ENCODE measurements around the gene HOXA9.
A peak's percentile ranks its signal among the peaks of the same experiment; 100 is the strongest.

The HOXA9 gene

GRCh38 chr7:27160546-27161213 is 4.7 kb downstream of the HOXA9 start:
- Histone ChIP-seq H3K4me1 (ENCODE audit: control insufficient read depth, insufficient read depth, low read length) (peaks cover 24% of the 10 kb centered on the region), H3K36me3 (ENCODE audit: control insufficient read depth, insufficient read depth, low read length) (no peaks in the 10 kb centered on the region), H3K27me3 (ENCODE audit: control insufficient read depth, insufficient read depth, low read length) (peaks cover 99% of the 10 kb centered on the region), H3K9me3 (ENCODE audit: control insufficient read depth, low read length) (no peaks in the 10 kb centered on the region), H3K4me3 (ENCODE audit: low read length) (peak overlapping the region; percentile 50), H3K9ac (ENCODE audit: low read length) (peak overlapping the region; percentile 47)

- peaks cover 29% of the 10 kb centered on the region for H3K4me1 ChIP-seq (ENCODE audit: control insufficient read depth, insufficient read depth, low read length)
- no peaks in the 10 kb centered on the region for H3K9me3 ChIP-seq (ENCODE audit: control insufficient read depth, low read length)
- peaks cover 99% of the 10 kb centered on the region for H3K27me3 ChIP-seq (ENCODE audit: control insufficient read depth, insufficient read depth, low read length)
- peak overlapping the region; percentile 50 for H3K4me3 ChIP-seq (ENCODE audit: low read length)
- peak overlapping the region; percentile 22 for H3K9ac ChIP-seq (ENCODE audit: low read length)
- H3K36me3 ChIP-seq (ENCODE audit: control insufficient read depth, insufficient read depth, low read length) = no peaks in the 10 kb centered on the region
Observed at GRCh38 chr7:27160145-27160545, 5.2 kb downstream of the HOXA9 start.

GRCh38 chr7:27159266-27160144 is 5.8 kb downstream of the HOXA9 start:
- Histone ChIP-seq H3K9ac (ENCODE audit: low read length) (peak overlapping the region; percentile 22), H3K4me3 (ENCODE audit: low read length) (no peak overlapping the region), H3K36me3 (ENCODE audit: control insufficient read depth, insufficient read depth, low read length) (no peaks in the 10 kb centered on the region), H3K4me1 (ENCODE audit: control insufficient read depth, insufficient read depth, low read length) (peaks cover 32% of the 10 kb centered on the region), H3K9me3 (ENCODE audit: control insufficient read depth, low read length) (no peaks in the 10 kb centered on the region), H3K27me3 (ENCODE audit: control insufficient read depth, insufficient read depth, low read length) (peaks cover 99% of the 10 kb centered on the region)

GRCh38 chr7:27158436-27159265 is 6.7 kb downstream of the HOXA9 start:
- Histone ChIP-seq H3K27me3 (ENCODE audit: control insufficient read depth, insufficient read depth, low read length) (peaks cover 99% of the 10 kb centered on the region), H3K4me1 (ENCODE audit: control insufficient read depth, insufficient read depth, low read length) (peaks cover 28% of the 10 kb centered on the region), H3K4me3 (ENCODE audit: low read length) (no peak overlapping the region), H3K36me3 (ENCODE audit: control insufficient read depth, insufficient read depth, low read length) (no peaks in the 10 kb centered on the region), H3K9me3 (ENCODE audit: control insufficient read depth, low read length) (no peaks in the 10 kb centered on the region), H3K9ac (ENCODE audit: low read length) (no peak overlapping the region)

GRCh38 chr7:27157702-27158431 is 7.5 kb downstream of the HOXA9 start:
- Histone ChIP-seq H3K36me3 (ENCODE audit: control insufficient read depth, insufficient read depth, low read length) (no peaks in the 10 kb centered on the region), H3K4me3 (ENCODE audit: low read length) (no peak overlapping the region), H3K4me1 (ENCODE audit: control insufficient read depth, insufficient read depth, low read length) (peaks cover 29% of the 10 kb centered on the region), H3K9me3 (ENCODE audit: control insufficient read depth, low read length) (no peaks in the 10 kb centered on the region), H3K9ac (ENCODE audit: low read length) (no peak overlapping the region), H3K27me3 (ENCODE audit: control insufficient read depth, insufficient read depth, low read length) (peaks cover 99% of the 10 kb centered on the region)

- H3K27me3 ChIP-seq (ENCODE audit: control insufficient read depth, insufficient read depth, low read length) = peaks cover 100% of the 10 kb centered on the region
- H3K4me1 ChIP-seq (ENCODE audit: control insufficient read depth, insufficient read depth, low read length) = peaks cover 36% of the 10 kb centered on the region
- H3K36me3 ChIP-seq (ENCODE audit: control insufficient read depth, insufficient read depth, low read length) = no peaks in the 10 kb centered on the region
- no peak overlapping the region for H3K9ac ChIP-seq (ENCODE audit: low read length)
- H3K9me3 ChIP-seq (ENCODE audit: control insufficient read depth, low read length) = no peaks in the 10 kb centered on the region
- no peak overlapping the region for H3K4me3 ChIP-seq (ENCODE audit: low read length)
Observed at GRCh38 chr7:27156916-27157701, 8.2 kb downstream of the HOXA9 start.

GRCh38 chr7:27156508-27156898 is 8.8 kb downstream of the HOXA9 start, which contains the start of gene HOXA7:
TSS of gene HOXA7 (minus strand) at chr7:27156675. CDS start at chr7:27156545, 130 bp downstream.
- Histone ChIP-seq H3K9me3 (ENCODE audit: control insufficient read depth, low read length) (no peaks in the 10 kb centered on the region), H3K36me3 (ENCODE audit: control insufficient read depth, insufficient read depth, low read length) (no peaks in the 10 kb centered on the region), H3K4me3 (ENCODE audit: low read length) (no peak within 1 kb of the TSS), H3K9ac (ENCODE audit: low read length) (no peak within 1 kb of the TSS), H3K27me3 (ENCODE audit: control insufficient read depth, insufficient read depth, low read length) (peaks cover 100% of the 10 kb centered on the region), H3K4me1 (ENCODE audit: control insufficient read depth, insufficient read depth, low read length) (peaks cover 43% of the 10 kb centered on the region)

GRCh38 chr7:27155816-27156507 is 9.4 kb downstream of the HOXA9 start:
- peaks cover 100% of the 10 kb centered on the region for H3K27me3 ChIP-seq (ENCODE audit: control insufficient read depth, insufficient read depth, low read length)
- no peaks in the 10 kb centered on the region for H3K36me3 ChIP-seq (ENCODE audit: control insufficient read depth, insufficient read depth, low read length)
- peaks cover 48% of the 10 kb centered on the region for H3K4me1 ChIP-seq (ENCODE audit: control insufficient read depth, insufficient read depth, low read length)
- no peaks in the 10 kb centered on the region for H3K9me3 ChIP-seq (ENCODE audit: control insufficient read depth, low read length)
- H3K9ac ChIP-seq (ENCODE audit: low read length) = no peak overlapping the region
- H3K4me3 ChIP-seq (ENCODE audit: low read length) = no peak overlapping the region

- H3K4me3 ChIP-seq (ENCODE audit: low read length) = no peak overlapping the region
- H3K9ac ChIP-seq (ENCODE audit: low read length) = no peak overlapping the region
- H3K9me3 ChIP-seq (ENCODE audit: control insufficient read depth, low read length) = no peaks in the 10 kb centered on the region
- peaks cover 48% of the 10 kb centered on the region for H3K4me1 ChIP-seq (ENCODE audit: control insufficient read depth, insufficient read depth, low read length)
- peaks cover 100% of the 10 kb centered on the region for H3K27me3 ChIP-seq (ENCODE audit: control insufficient read depth, insufficient read depth, low read length)
- no peaks in the 10 kb centered on the region for H3K36me3 ChIP-seq (ENCODE audit: control insufficient read depth, insufficient read depth, low read length)
Observed at GRCh38 chr7:27154901-27155815, 10.2 kb downstream of the HOXA9 start.

GRCh38 chr7:27154369-27154768 is 11.0 kb downstream of the HOXA9 start:
- Histone ChIP-seq H3K9me3 (ENCODE audit: control insufficient read depth, low read length) (no peaks in the 10 kb centered on the region), H3K4me1 (ENCODE audit: control insufficient read depth, insufficient read depth, low read length) (peaks cover 46% of the 10 kb centered on the region), H3K27me3 (ENCODE audit: control insufficient read depth, insufficient read depth, low read length) (peaks cover 95% of the 10 kb centered on the region), H3K36me3 (ENCODE audit: control insufficient read depth, insufficient read depth, low read length) (no peaks in the 10 kb centered on the region), H3K4me3 (ENCODE audit: low read length) (no peak overlapping the region), H3K9ac (ENCODE audit: low read length) (no peak overlapping the region)

Data from mucosa of stomach (tissue), 1 donor.